Stimulated activated CD8-positive, alpha-beta memory T cell treated with anti-CD3 and anti-CD28 coated beads, Interleukin-12 subunit alpha, Interleukin-12 subunit beta, amount 100 ng/mL, for 24 hours (primary cell): ENCODE results near the gene CD38.

ENCODE experiments used
- DNase-seq: peaks from one replicate; pipeline ENCODE4 v3.0.0-alpha.2; 2020; ENCODE audit errors: extremely low read depth

CD38 gene

GRCh38 chr4:15899511-15899910, 121.4 kb downstream of the CD38 start:
- no peak for DNase-seq

GRCh38 chr4:15901007-15901406, 122.9 kb downstream of the CD38 start:
- DNase-seq: no peak

GRCh38 chr4:15901998-15902397, 123.9 kb downstream of the CD38 start:
- no peak for DNase-seq

GRCh38 chr4:15902746-15903145, 124.6 kb downstream of the CD38 start:
- no peak for DNase-seq
